Coronary artery (tissue), 2 donors: ENCODE results near the gene LAMA5.

Experiments
- DNase-seq: peaks from one replicate; pipeline ENCODE4 v3.0.0-alpha.2; 2017; ENCODE audit warnings: low spot score
- H3K27ac ChIP-seq, 2 donors: fragments of 200-600 bp; sonication (generic); one replicate each; pipeline ENCODE4 v1.5.1; 2016 to 2019
- H3K4me3 ChIP-seq: fragments of 200-600 bp; sonication (generic); 2 replicates; pipeline ENCODE4 v1.5.1; 2016; ENCODE audit warnings: mild to moderate bottlenecking, moderate library complexity
- CTCF ChIP-seq: fragments of 200-600 bp; sonication (generic); IDR thresholded peaks from one replicate; pipeline ENCODE4 v1.5.1; 2019; ENCODE audit warnings: antibody characterized with exemption

The LAMA5 gene

GRCh38 chr20:62296724-62297448 is 70.2 kb downstream of the LAMA5 start:
- no peak for TF ChIP-seq CTCF
- no peak overlapping the region for H3K4me3 ChIP-seq
- DNase-seq: no peak
- H3K27ac ChIP-seq: no peak overlapping the region

GRCh38 chr20:62294516-62294915 is 72.6 kb downstream of the LAMA5 start:
- no peak overlapping the region for H3K4me3 ChIP-seq
- no peak for DNase-seq
- no peak for TF ChIP-seq CTCF
- no peak overlapping the region for H3K27ac ChIP-seq

- DNase-seq: no peak
- H3K27ac ChIP-seq: no peak overlapping the region
- no peak for TF ChIP-seq CTCF
- no peak overlapping the region for H3K4me3 ChIP-seq
These were observed 73.2 kb downstream of the LAMA5 start for GRCh38 chr20:62293946-62294345.

- Histone ChIP-seq H3K4me3 (no peak overlapping the region), H3K27ac (no peak overlapping the region)
- no peak for TF ChIP-seq CTCF
- DNase-seq: no peak
These were observed 73.9 kb downstream of the LAMA5 start for GRCh38 chr20:62293111-62293784.

- Histone ChIP-seq H3K4me3 (no peak overlapping the region), H3K27ac (no peak overlapping the region)
- no peak for TF ChIP-seq CTCF
- no peak for DNase-seq
These were observed 75.0 kb downstream of the LAMA5 start for GRCh38 chr20:62292108-62292507.

- DNase-seq: no peak
- Histone ChIP-seq H3K4me3 (no peak overlapping the region), H3K27ac (no peak overlapping the region)
- TF ChIP-seq CTCF: no peak
These were observed 75.7 kb downstream of the LAMA5 start for GRCh38 chr20:62291251-62292066.
